GM18873 (cell line): Measurements from ENCODE around the gene POC1A.
"Not testable (repeated sequence)": the region's sequence is repeated elsewhere in the genome, so short reads cannot be mapped to it uniquely, and the experiment has no call there.

Source experiments
- ATAC-seq: cut with Tn5 transposase; IDR thresholded peaks from one replicate; pipeline ENCODE4 v1.9.1; 2021; ENCODE audit warnings: mild to moderate bottlenecking, moderate library complexity, moderate number of reproducible peaks; ENCODE audit not compliant: unreplicated experiment, low FRiP score

The POC1A gene

DNA sequence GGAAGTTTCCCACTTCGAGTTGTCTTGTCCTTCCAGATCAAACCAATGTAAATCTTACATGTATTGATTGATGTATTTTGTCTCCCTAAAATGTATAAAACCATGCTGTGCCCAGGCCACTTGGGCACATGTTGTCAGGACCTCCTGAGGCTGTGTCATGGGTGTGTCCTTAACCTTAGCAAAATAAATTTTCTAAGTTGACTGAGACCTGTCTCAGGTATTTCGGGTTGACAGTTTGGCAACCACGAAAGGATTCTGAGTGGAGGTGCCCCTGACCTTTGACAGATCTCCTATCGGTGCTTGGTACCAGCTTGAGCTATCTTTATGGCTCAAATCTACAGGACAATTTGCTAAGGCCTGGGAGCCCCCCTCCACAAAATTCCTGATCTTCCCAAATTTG, 1.7 kb upstream of the POC1A start:
- no peak for ATAC-seq

DNA sequence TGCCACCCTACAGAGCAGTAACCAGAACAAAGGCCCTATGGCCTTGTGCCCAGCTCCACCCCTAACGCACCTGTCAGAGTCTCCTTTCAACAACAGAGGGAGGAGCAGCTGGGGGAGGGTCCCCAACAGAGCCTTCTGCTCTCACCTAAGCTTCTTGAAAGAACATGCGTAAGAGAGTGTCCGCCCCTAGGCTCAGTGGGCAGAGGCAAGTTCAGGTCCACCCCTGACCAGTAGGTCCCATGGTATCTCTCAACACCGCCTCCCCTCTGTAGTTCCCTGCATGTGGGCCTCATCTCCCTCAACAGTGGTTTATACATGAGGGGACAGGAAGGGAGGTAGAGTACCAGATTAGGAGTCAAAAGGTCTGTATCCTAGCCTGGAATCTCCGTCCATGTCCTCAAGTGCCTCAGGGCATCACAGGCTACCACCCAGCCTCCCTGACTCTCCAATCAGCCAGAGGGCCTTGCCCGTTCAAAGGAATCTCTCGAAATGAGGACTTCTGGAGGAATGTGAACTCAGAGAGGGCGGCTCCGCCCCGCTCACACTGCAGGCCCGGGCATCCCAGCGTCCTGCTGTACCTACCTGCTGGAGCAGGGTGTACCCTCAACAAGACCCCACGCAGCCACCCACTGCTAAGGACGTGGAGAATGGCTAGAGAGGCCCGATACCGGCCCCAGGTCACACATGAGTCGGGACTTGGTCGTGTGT, 680 bp downstream of the POC1A start:
- ATAC-seq: no peak

DNA sequence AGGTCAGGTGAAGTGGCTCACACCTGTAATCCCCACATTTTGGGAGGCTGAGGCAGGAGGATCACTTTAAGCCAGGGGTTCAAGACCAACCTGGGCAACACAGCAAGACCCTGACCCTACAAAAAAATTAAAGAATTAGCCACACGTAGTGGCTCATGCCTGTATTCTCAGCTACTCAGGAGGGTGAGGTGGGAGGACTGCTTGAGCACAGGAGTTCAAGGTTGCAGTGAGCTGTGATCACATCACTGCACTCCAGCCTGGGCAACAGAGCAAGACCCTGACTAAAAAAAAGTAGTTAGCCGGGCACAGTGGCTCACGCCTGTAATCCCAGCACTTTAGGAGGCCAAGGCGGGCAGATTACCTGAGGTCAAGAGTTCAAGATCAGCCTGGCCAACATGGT, 2.2 kb downstream of the POC1A start:
- ATAC-seq: not testable (repeated sequence)

DNA sequence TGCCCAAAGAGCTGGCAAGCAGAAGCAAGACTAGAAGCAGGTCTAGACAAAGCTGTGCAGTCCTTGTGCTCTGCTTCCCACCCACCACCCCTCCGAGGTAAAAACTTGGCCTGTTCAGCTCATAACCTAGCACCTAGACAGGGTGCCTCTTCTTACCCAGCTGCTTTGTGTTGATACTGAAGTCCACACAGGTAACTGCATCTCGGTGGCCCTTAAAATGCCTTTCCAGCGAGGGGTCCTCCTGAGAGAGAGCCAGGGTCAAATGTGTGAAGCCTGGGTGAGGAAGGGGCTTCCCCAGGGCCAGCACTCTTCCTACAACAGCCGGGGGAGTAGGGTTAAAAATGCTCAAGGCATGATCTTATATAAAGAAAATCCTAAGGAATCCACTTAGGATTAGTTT, 3.4 kb downstream of the POC1A start:
- no peak for ATAC-seq

DNA sequence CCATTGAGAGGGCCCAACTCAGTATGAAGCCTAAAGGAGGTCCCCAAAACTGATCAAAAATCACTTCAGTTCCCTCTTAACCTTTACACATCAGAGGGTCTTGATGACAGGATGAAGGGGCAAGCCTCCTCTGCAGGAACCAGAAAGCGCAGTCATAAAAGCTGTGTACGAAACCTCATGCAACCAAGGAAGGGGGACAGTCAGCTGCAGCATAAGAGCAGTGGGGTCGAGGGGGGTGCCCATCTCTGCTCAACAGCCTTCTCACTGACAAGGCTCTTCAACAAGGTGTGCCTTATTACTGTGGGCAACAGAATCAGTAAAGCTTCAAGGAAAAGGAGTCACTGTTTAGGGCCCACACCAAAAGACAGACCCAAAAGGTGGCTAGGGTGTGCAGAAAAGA, 3.9 kb downstream of the POC1A start:
- no peak for ATAC-seq

DNA sequence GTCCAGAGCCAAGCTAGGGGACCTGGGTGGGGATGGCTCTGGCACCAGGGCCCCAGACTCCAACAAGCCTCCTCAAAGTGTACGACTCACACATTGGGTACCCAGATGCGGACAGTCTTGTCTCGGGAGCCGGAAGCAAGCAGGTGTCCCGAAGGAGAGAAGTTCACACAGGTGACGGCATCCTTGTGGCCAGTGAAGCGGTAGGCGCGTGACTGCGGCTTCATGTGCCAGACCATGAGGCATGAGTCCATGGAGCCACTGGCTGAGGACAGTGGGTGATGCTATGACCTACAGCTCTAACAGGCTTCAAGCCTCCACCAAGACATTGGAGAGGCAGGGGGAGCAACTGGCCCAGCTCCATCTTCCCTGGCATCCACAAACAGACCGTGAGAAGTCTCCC, 4.5 kb downstream of the POC1A start:
- ATAC-seq: no peak

DNA sequence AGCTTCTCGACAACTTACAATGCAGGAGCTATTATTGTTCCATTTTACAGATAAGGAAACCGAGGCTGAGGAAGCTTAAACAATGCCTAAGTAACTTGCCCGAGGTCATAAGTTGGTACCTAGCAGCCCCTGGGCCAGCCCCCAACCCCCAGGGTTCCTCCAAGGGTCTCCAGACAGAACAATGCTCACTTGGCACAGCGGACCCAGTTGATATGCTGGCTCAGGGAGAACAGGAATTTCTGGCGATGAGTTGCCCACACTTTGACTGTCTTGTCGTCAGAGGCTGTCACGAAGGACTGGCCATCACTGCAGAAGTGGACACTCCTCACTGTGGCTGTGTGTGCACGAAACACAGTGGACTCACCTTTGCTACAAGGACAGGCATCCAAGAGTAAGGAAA, 5.2 kb downstream of the POC1A start:
- no peak for ATAC-seq

DNA sequence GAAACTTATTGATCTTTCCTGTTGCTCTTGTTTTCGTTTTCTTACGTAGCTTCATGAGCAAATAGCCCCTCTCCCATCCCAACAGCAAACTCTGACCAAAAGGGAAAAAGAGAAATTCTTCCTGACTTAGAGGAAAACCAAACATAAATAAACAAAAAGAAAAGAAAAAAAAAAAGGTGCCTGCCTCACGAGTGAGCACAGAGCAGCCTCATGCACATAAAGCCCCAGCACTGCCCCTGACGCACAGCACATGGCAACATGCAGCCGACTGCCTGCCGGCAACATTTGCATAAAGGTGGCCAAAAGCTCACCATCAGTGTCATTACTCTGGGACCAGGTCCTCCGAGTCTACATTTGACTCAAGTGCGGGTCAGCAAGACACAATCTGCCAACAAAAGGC, 6.4 kb downstream of the POC1A start:
- no peak for ATAC-seq

DNA sequence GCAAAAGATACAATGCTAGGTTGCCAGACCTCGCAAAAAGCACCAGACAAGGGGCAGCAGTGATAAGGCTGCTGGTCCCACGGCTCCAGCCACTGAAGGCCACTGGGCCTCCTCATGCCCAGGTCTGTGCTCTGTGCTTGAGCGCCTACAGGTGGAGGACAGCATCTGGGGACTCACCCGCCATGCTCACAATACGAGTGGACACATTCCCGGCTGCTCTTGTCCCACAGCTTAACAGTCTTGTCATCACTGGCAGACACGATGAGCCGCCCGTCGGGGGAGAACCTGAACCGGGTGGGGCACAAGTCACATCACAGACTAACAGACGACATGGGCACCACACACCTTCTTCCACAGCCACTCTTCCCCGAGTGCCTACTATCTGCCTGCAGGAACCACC, 7.4 kb downstream of the POC1A start:
- ATAC-seq: no peak

DNA sequence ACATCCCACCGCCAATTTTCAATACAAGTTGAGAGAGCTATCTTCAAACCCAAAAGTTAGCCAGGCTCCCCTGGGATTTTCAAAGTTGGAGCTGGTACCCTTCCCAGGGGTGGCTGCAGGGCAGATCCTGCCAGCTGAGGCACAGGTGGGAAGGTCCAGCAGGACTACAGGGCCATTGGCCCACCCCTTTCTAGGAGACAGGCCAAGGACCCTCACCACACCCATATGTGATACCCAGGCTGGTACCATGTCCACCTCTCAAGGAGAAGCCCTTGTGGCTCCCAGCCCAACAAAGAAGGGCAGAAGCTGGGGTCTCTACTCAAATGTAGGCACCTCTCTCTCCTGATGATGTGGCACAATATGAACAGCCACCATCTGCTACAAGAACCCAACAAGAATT, 8.0 kb downstream of the POC1A start:
- no peak for ATAC-seq

DNA sequence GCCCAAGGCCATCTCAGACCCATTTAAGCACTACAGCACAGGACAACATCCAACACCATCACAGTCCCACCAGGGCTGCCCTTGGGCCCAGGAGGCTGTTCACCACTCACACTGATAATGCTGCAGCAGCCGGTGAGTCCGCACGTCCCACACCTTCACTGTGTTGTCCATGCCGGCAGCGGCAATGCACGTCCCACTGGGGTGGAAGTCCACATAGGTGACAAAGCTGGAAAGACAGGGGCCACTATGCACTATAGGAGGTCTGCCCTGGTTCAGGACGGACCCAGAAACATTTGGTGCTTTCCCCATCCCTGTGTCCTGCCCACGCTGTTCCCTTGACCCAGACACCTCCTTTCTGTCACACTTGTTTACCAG, 8.5 kb downstream of the POC1A start:
- no peak for ATAC-seq

DNA sequence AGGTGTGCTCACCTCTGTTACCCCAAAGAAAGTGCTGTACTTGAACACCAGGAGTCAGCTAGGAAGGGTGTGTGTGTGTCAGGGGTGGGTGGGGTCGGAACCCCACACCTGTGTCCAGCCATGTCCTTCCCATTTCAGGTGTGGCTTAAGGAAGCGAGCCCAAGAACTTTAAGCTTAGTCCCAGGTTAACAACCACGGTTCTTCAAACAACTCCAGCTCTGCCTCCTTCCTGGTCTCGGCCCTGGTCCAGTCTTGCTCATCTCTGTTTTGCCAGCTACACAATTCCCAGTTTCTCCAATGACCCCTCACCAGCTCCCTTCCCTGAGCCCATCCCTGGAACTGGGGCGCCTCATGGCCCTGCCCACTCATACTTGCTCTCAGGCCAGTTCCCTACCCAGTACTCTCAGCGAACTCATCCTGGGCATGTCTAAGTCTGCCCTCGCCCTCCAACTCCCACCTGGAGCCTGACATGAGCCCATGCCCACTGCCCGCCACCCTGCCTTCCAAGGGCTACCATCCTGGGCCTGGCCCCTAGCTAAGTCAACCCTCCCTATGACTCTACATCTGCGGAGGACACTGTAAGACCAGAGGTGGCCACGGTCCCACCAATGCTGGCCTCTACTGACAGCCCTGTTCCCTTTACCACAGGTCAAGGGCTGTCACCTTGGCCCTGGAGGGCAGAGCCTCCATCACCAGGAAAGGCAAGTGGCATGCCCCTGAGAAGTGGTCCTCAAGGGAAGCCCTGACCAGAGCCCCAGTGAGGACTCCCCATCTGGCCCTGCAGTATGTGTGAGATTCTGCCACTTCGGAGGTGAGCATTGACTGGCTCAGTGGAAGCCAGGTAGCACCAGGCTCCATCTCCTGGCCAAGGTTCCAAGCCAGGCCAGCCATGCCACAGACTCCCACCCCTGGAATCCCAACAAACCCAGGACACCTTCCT, 9.2 kb downstream of the POC1A start:
- no peak for ATAC-seq

DNA sequence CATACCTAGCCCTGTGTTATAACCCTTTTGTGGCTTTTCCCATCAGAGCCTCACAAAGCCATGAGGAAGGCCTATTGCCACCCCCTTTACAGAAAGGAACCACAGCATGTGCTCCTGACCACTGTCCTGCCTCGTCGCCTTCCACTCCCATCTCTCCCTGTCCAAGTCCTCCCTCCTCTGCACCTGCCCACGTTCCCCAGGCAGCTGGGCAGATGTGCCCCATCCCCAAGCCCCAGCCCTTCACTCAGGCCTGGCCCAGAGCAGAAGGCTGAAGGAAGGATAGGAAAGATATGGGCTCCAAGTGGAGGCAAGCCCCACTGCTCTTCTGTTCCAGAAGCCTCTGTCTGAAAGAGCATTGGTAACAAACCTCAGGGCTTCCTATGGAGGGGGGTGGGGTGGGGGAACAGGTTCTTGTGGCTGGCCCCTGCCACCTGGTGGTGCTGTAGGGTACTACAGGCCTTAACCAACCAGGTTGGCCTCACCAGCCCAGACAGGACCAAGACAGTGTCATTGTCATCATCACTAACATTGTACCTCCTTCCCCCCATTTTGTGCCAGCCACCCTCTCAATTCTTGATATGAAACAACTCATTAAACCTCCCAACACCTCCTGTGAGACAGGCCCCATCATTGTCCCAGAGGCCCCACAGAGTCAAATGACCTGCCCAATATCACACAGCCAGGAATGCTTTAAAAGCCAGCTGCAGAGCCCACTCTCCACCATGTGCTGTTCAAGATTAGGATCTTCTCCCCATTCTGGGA, 10.0 kb downstream of the POC1A start:
- ATAC-seq: no peak

DNA sequence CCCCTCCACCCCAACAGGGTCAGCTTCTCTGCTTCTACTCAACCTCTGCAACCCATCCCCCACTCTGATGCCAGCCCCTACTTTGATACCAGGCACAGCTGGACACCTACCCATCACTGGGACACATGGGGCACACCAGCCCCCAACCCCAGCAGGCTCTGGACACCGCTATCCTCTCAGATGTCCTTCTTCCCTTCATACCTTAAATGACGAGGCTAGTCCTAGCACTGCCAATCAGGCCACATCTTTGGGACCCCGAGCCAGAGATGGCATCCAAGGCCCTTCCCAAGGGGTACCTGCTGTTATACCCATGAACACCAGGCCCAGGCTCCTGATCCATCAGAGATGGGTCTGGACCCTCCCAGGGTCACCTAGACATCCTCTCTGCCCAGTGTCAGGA, 10.6 kb downstream of the POC1A start:
- ATAC-seq: no peak

DNA sequence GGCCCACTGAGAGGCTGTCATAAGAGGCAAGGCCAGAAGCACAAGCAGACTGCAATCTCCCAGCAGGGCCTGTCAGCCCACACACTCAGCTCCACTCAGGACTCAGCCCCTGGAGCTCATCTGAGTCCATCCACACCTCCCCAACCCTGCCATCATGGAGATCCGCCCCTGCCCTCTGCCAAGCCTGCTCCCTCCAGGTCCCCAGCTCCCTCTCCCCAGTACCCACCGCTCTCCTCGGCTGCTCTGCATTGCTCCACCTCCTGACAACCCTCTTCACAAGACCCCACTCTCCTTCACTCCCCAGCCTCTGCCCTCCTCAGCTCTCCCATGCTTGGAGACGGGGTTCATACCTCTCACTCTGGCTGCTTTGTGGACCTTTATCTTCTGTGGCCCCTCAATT, 11.1 kb downstream of the POC1A start:
- ATAC-seq: no peak

DNA sequence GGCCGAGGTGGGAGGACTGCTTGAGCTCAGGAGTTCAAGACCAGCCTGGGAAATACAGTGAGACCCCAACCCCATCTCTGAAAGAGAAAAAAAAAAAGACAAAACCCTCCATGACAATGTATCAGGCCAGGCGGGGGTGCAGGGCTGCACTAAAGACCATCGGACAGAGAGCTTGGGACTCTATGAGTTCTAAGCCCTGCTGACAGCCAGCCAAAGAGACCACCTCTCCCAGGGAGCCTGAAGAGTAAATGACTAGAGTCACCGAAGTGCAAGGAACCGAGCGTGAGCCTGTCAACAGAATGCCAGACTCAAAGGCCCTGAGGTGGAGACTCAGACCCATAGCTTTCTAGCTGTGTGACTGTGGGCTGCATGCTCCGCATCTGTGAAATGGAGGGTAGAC, 12.5 kb downstream of the POC1A start:
- ATAC-seq: no peak

DNA sequence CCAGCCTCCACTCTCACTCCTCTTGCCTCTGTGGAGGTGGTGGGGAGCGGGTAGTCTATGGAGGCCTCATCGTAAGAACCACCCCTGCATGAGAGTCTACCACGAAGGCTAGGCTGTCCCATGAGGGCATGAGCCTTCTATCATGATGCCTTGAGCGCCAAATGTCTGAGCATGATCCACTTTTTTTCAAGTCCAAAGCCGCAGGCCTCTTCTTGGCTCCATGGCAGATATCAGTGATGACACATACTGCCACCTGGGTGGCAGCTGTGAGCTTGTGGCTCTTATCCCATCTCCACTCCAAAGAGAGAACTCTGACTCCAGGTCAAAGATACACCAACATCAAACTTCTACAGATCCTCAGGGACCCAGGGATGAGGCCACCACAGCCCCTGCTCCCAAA, 13.5 kb downstream of the POC1A start:
- ATAC-seq: no peak

DNA sequence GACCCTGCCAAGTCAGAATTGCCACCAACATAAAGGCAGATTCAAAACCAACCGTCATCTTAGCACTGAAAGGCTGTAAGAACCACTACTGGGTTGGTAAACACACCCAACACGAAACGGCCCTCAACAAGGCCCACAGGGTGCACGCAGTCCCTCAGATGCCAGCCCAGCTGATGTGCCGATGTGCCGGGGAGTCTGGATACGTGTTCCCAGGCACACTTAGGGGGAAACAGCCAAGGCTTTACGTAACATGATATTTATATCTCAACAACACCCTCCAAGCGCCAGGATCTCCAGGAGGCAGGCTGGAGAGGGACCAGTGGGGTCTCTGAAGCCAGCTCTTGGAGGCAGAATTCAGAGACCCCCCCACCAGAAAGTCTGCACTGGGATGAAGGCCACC, 14.2 kb downstream of the POC1A start:
- no peak for ATAC-seq

DNA sequence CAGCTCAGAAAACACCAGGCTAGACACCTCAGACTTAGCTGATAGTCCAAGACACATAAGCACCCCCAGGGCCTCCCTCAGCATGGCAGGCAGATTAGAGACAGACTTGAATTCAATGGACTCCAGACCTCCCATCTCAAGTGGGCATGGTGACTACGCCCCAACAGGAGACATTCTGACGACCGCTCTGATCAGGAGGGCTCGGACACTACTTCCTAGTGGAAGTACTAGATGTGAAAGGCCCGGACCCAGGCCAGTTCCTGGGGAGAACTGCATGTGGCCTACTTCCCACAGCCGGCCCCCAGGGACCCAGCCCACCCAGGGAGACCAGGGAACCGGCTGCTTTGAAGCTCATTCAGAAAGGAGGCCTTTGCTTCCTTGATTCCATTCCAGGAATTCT, 16.9 kb downstream of the POC1A start:
- no peak for ATAC-seq

DNA sequence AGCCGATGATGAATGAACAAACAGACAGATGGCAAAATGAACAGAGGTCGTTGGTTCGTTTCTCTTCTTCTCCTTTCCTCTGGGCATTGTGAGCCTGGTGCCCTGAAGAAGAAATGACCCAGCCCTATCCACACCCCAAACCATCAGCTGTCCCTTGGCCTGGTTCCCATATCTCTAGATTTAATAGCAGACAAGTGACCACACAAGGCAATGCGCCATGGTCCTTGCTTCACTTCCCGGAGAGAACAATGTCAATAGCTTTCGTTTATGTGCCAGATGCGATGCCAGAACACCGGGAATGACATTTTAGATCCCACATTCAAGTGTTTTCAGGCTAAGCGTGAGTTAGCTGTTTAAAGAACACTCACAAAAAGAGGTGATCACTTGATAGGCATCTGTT, 17.7 kb downstream of the POC1A start:
- no peak for ATAC-seq

DNA sequence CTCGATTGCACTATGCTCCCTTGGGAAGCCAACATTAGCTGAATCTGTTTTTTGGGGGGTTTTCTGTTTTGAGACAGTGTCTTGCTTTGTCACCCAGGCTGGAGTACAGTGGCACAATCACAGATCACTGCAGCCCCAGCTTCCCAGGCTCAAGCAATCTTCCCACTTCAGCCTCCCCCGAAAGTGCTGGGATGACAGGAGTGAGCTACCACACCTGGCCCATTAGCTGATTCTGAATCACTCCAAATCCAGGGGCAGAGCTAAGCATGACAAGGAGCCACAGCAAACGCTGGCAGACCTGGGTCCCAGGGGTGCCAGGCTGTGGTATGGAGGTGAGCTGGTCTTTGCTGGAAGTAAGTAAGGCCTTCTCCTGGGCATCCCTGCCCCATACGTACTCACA, 18.9 kb downstream of the POC1A start:
- no peak for ATAC-seq
